HepG2 (cell line): Measurements from ENCODE around the gene AFF1. TPM values are rescaled to one million over a fixed set of nuclear protein-coding genes. Genes with fewer than 3 reads are reported as not detected.

Experiments used
- ATAC-seq: fragments of 200-7000 bp; cut with Tn5 transposase; 3 replicates; pipeline ENCODE4 v1.9.1; 2020; ENCODE audit warnings: mild to moderate bottlenecking, moderate library complexity
- BruUV-seq: library from RNA; stranded (reverse); fragments of 400-500 nt; replicated peaks from 2 replicates; lab custom pipeline; 2021; lab: Mats Ljungman, UMichigan
- CTCF ChIA-PET: fragments of 300-600 bp; formaldehyde crosslinking; extraction: SDS; loops from one replicate; lab custom pipeline; 2021; ENCODE audit warnings: low total read pairs, inconsistent platforms, low intra/inter-chr PET ratio; lab: Yijun Ruan, JAX
- POLR2A ChIA-PET: fragments of 350-600 bp; sonication (Branson Sonifier 250); formaldehyde crosslinking; loops from one replicate; lab custom pipeline; 2020; ENCODE audit warnings: antibody characterized with exemption, inconsistent platforms; lab: Yijun Ruan, JAX
- DNase-seq: peaks from one replicate; pipeline ENCODE4 v3.0.0-alpha.2; 2015; ENCODE audit warnings: low spot score
- FAIRE-seq: peaks from 3 replicates; lab custom pipeline; 2011; peaks lifted over from hg19 to GRCh38; lab: Jason Lieb, UNC
- H2AFZ ChIP-seq: one replicate; pipeline ENCODE4 v1.6.1; 2011; ENCODE audit warnings: low read length, inconsistent platforms
- H3K27ac ChIP-seq: fragments of 300-600 bp; 3 replicates; pipeline ENCODE4 v1.8.0; 2011; ENCODE audit warnings: mixed run types, mild to moderate bottlenecking, mixed read lengths, low read length, inconsistent platforms; ENCODE audit not compliant: insufficient read depth; ENCODE audit errors: extremely low read length
- H3K27me3 ChIP-seq, 2 experiments: fragments of 200-600 bp in 1 of 2; 2 replicates in 1 of 2; 3 replicates in 1 of 2; pipeline versions ENCODE4 v1.6.0 to v1.8.0; 2011; ENCODE audit warnings: low read length in 2 of 2, mild to moderate bottlenecking in 2 of 2, moderate library complexity in 2 of 2, inconsistent platforms in 1 of 2; ENCODE audit not compliant: insufficient read depth in 2 of 2, control insufficient read depth in 1 of 2
- H3K36me3 ChIP-seq, 2 experiments: fragments of 200-600 bp in 1 of 2; replicated peaks in 1 of 2; 2 replicates in 1 of 2; 3 replicates in 1 of 2; pipeline versions ENCODE4 v1.5.1 to v1.8.0; 2011; ENCODE audit warnings: low read length in 2 of 2, inconsistent platforms in 1 of 2; ENCODE audit not compliant: insufficient read depth in 2 of 2, control insufficient read depth in 1 of 2
- H3K4me1 ChIP-seq: 2 replicates; pipeline ENCODE4 v1.5.1; 2012; ENCODE audit warnings: low read length, inconsistent platforms; ENCODE audit not compliant: insufficient read depth
- H3K4me2 ChIP-seq: 2 replicates; pipeline ENCODE4 v1.6.0; 2011; ENCODE audit warnings: low read depth, low read length, inconsistent platforms
- H3K4me3 ChIP-seq, 3 experiments: fragments of 200-600 bp in 1 of 3; sonication (generic), shearing (Covaris generic) in 1 of 3; replicated peaks in 1 of 3; 2 replicates each; pipeline ENCODE4 v1.5.1; 2011 to 2016; ENCODE audit warnings: low read length in 3 of 3, inconsistent platforms in 2 of 3, low read depth in 2 of 3, mild to moderate bottlenecking in 2 of 3, control low read depth in 1 of 3, mixed read lengths in 1 of 3; ENCODE audit not compliant: insufficient read depth in 1 of 3
- H3K79me2 ChIP-seq: one replicate; pipeline ENCODE4 v1.6.1; 2011; ENCODE audit warnings: low read length, inconsistent platforms; ENCODE audit not compliant: insufficient read depth
- H3K9ac ChIP-seq: 2 replicates; pipeline ENCODE4 v1.6.0; 2011; ENCODE audit warnings: mild to moderate bottlenecking, low read depth, low read length, inconsistent platforms; ENCODE audit not compliant: insufficient read depth
- H3K9me3 ChIP-seq: 2 replicates; pipeline ENCODE4 v1.5.1; 2012; ENCODE audit warnings: mild to moderate bottlenecking, low read length
- H4K20me1 ChIP-seq: 2 replicates; pipeline ENCODE4 v1.6.0; 2011; ENCODE audit warnings: inconsistent platforms, mild to moderate bottlenecking, low read length, moderate library complexity; ENCODE audit not compliant: insufficient read depth
- BRF2 ChIP-seq: sonication (generic); formaldehyde crosslinking; IDR thresholded peaks from 2 replicates; pipeline ENCODE4 v1.8.1; 2022; ENCODE audit warnings: mild to moderate bottlenecking, missing genetic modification reagents
- ELF3 ChIP-seq: IDR thresholded peaks from 2 replicates; pipeline ENCODE4 v1.6.1; 2016; ENCODE audit warnings: missing genetic modification reagents, missing compliant biosample characterization
- GRHL1 ChIP-seq: sonication (generic); formaldehyde crosslinking; conservative IDR thresholded peaks from 2 replicates; pipeline ENCODE4 v1.8.0; 2022; ENCODE audit warnings: missing genetic modification reagents
- HDAC1 ChIP-seq: sonication (generic); formaldehyde crosslinking; IDR thresholded peaks from 2 replicates; pipeline ENCODE4 v1.5.1; 2020; ENCODE audit warnings: mild to moderate bottlenecking, missing genetic modification reagents
- KMT2B ChIP-seq: IDR thresholded peaks from 2 replicates; pipeline ENCODE4 v1.6.1; 2016; ENCODE audit warnings: missing genetic modification reagents, missing compliant biosample characterization
- MATR3 ChIP-seq: sonication (generic); formaldehyde crosslinking; IDR thresholded peaks from 2 replicates; pipeline ENCODE4 v1.4.0; 2020; ENCODE audit warnings: missing genetic modification reagents
- MBNL3 ChIP-seq: fragments of 250-450 bp; sonication (Bioruptor Pico); conservative IDR thresholded peaks from 2 replicates; pipeline ENCODE4 v1.8.0; 2022; ENCODE audit warnings: mild to moderate bottlenecking, inconsistent platforms
- NR2F2 ChIP-seq: IDR thresholded peaks from 2 replicates; pipeline ENCODE4 v1.6.1; 2012; ENCODE audit warnings: low read depth, inconsistent platforms, borderline replicate concordance
- ONECUT2 ChIP-seq: sonication (generic); formaldehyde crosslinking; IDR thresholded peaks from 2 replicates; pipeline ENCODE4 v1.4.0; 2020; ENCODE audit warnings: missing genetic modification reagents
- PHF20 ChIP-seq: sonication (generic); formaldehyde crosslinking; IDR thresholded peaks from 2 replicates; pipeline ENCODE4 v1.5.0; 2020; ENCODE audit warnings: mild to moderate bottlenecking, missing genetic modification reagents
- RAD51 ChIP-seq: fragments of 450-650 bp; IDR thresholded peaks from 2 replicates; pipeline ENCODE4 v1.6.1; 2016; ENCODE audit warnings: borderline replicate concordance
- SIX4 ChIP-seq: sonication (generic); formaldehyde crosslinking; IDR thresholded peaks from 2 replicates; pipeline ENCODE4 v1.4.0; 2020; ENCODE audit warnings: missing genetic modification reagents
- YEATS2 ChIP-seq: sonication (generic); formaldehyde crosslinking; IDR thresholded peaks from 2 replicates; pipeline ENCODE4 v1.4.0; 2020; ENCODE audit warnings: missing genetic modification reagents, borderline replicate concordance
- ZFAT ChIP-seq: sonication (generic); formaldehyde crosslinking; conservative IDR thresholded peaks from 2 replicates; pipeline ENCODE4 v1.8.1; 2023; ENCODE audit warnings: missing genetic modification reagents, inconsistent platforms
- ZNF235 ChIP-seq: sonication (generic); formaldehyde crosslinking; IDR thresholded peaks from 2 replicates; pipeline ENCODE4 v1.8.1; 2023; ENCODE audit warnings: mild to moderate bottlenecking, missing genetic modification reagents, borderline replicate concordance
- ZNF484 ChIP-seq: sonication (generic); formaldehyde crosslinking; IDR thresholded peaks from 2 replicates; pipeline ENCODE4 v1.5.1; 2020; ENCODE audit warnings: mild to moderate bottlenecking, low read depth, missing genetic modification reagents, borderline replicate concordance
- ZNF512B ChIP-seq: sonication (generic); formaldehyde crosslinking; IDR thresholded peaks from 2 replicates; pipeline ENCODE4 v1.5.1; 2020; ENCODE audit warnings: missing genetic modification reagents, mild to moderate bottlenecking, borderline replicate concordance
- ZNF775 ChIP-seq: sonication (generic); formaldehyde crosslinking; IDR thresholded peaks from 2 replicates; pipeline ENCODE4 v1.4.0; 2020; ENCODE audit warnings: missing genetic modification reagents, mild to moderate bottlenecking, moderate library complexity, borderline replicate concordance
- ZSCAN20 ChIP-seq: sonication (generic); formaldehyde crosslinking; IDR thresholded peaks from 2 replicates; pipeline ENCODE4 v1.4.0; 2020; ENCODE audit warnings: missing genetic modification reagents, mild to moderate bottlenecking, borderline replicate concordance
- ZSCAN29 ChIP-seq: sonication (generic); formaldehyde crosslinking; conservative IDR thresholded peaks from 2 replicates; pipeline ENCODE4 v1.4.0; 2020; ENCODE audit warnings: mild to moderate bottlenecking, missing genetic modification reagents
- WGBS: methylation state at CpG from one replicate; pipeline ENCODE4 v1.1.6; 2017; ENCODE audit warnings: low lambda C conversion rate; 5-methylcytosine and 5-hydroxymethylcytosine counted together
- in situ Hi-C: cut with HindIII; loops from 2 replicates; pipeline ENCODE4 v1.10.0; 2017; ENCODE audit warnings: low pct_unique_long_range_greater_than_20kb; ENCODE audit not compliant: extremely low pct_ligation_motif_present
- intact Hi-C: fragments of 100-400 bp; cut with micrococcal nuclease; formaldehyde crosslinking; loops from one replicate; pipeline ENCODE4 v1.10.0; 2022; ENCODE audit not compliant: unreplicated experiment
- polyA plus RNA-seq, 8 experiments: library from polyadenylated mRNA; depleted of rRNA in 3 of 8; stranded (reverse) in 7 of 8; unstranded in 1 of 8; fragments of >200 nt; fragmentation: Illumina TruSeq in 4 of 8; extraction: Trizol in 4 of 8; gene quantifications; 2 replicates each; pipeline versions ENCODE4 v1.2.1 to v1.2.3, GENCODE V29; 2011 to 2016; ENCODE audit warnings: low read depth in 4 of 8, missing spikeins in 1 of 8, mixed read lengths in 1 of 8; ENCODE audit not compliant: insufficient read depth in 1 of 8
- total RNA-seq, 5 experiments: library from RNA; depleted of rRNA; stranded (reverse); fragments of >200 nt; fragmentation: Illumina TruSeq; extraction: Trizol; gene quantifications; 2 replicates each; pipeline ENCODE4 v1.2.3, GENCODE V29; 2016; ENCODE audit warnings: low read depth in 1 of 5
- TF ChIP-seq, protein P1 (sequence below): sonication (generic); formaldehyde crosslinking; IDR thresholded peaks from 2 replicates; pipeline ENCODE4 v1.8.1; 2023; ENCODE audit warnings: missing genetic modification reagents, mild to moderate bottlenecking, borderline replicate concordance

The AFF1 gene
- total and polyA plus RNA-seq, 2 of the 13 experiments (the other 11 are each of a cell fraction or from before 2014, with no cell fraction given) = 15.5 to 15.9 TPM

DNA sequence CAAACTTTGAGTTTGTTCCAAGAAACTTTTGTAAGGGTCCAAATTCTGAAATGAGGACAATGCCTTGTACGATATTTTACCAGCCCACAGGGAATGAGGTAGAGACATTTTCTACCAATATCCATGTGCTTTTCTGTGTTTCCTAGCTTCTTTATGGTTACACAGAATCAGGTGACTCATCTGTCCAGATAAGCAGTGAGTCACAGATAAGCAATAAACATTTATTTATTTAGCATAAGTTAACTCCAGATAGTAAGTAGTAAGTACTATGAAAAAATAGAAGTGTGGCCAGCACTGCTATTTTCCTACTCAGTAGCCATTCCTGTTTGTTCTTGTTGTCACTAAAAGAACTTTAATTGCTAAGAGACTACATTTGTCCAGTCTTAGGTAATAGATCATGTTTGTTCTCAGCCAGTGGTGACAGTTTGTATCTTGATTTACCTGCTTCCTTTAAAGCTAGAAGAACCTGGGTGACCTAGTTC, 7.4 kb downstream of the AFF1 start:
- ChIA-PET CTCF (no interaction called here), POLR2A (interaction anchor here (1.0 to 2.6 kb wide), 4 partner anchors 8 to 69 kb away, joined by 3 to 16 read pairs (median 4); partner anchors contain the start of gene AFF1)
- 14% methylated on average over 1 of the region's 1 CpG for WGBS
- H3K27ac ChIP-seq = peak overlapping the region; percentile 43
- 0 out of 2 replicates have a peak, but pooled peaks cover 4% of the 10 kb centered on the region for H4K20me1 ChIP-seq
- peak overlapping the region; percentile 37 for H3K4me2 ChIP-seq
- in situ Hi-C loops (no loop called here), intact Hi-C loops (no loop called here)
- peak; percentile 62 for DNase-seq
- no peak overlapping the region for H3K9ac ChIP-seq
- H3K4me1 ChIP-seq = peaks cover 92% of the 10 kb centered on the region
- H2AFZ ChIP-seq = no peak overlapping the region
- ATAC-seq = peak; percentile 63
- no peaks in the 10 kb centered on the region for H3K27me3 ChIP-seq
- no peaks in the 10 kb centered on the region for H3K36me3 ChIP-seq
- BruUV-seq = no TSS peak
- FAIRE-seq = peak; percentile 39
- peaks cover 90% of the 10 kb centered on the region for H3K79me2 ChIP-seq
- no peaks in the 10 kb centered on the region for H3K9me3 ChIP-seq
- H3K4me3 ChIP-seq = no peak overlapping the region
- no peak for TF ChIP-seq SIX4 (CRISPR knock-in tag)
- no peak for TF ChIP-seq ZNF512B (CRISPR knock-in tag)
- no peak for TF ChIP-seq ZSCAN20 (CRISPR knock-in tag)
- no peak for TF ChIP-seq KMT2B
- TF ChIP-seq ONECUT2 (CRISPR knock-in tag) = no peak
- TF ChIP-seq ZNF235 (CRISPR knock-in tag) = no peak
- TF ChIP-seq PHF20 (CRISPR knock-in tag) = no peak
- no peak for TF ChIP-seq ZNF775
- no peak for TF ChIP-seq MATR3 (CRISPR knock-in tag)
- TF ChIP-seq ZFAT (CRISPR knock-in tag) = no peak
- TF ChIP-seq, protein P1, sequence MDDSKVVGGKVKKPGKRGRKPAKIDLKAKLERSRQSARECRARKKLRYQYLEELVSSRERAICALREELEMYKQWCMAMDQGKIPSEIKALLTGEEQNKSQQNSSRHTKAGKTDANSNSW (CRISPR knock-in tag) = no peak
- no peak for TF ChIP-seq MBNL3 (CRISPR knock-in tag)
- no peak for TF ChIP-seq NR2F2
- TF ChIP-seq HDAC1 = no peak
- 0 out of 2 replicates have a peak, but pooled peaks have one; percentile 29 for TF ChIP-seq ELF3 (CRISPR knock-in tag)
- no peak for TF ChIP-seq ZSCAN29 (CRISPR knock-in tag)
- no peak for TF ChIP-seq BRF2 (CRISPR knock-in tag)
- no peak for TF ChIP-seq ZNF484
- no peak for TF ChIP-seq YEATS2
- TF ChIP-seq GRHL1 (CRISPR knock-in tag) = no peak
- no peak for TF ChIP-seq RAD51
